MCF 10A (cell line): ENCODE data around the gene TBC1D3B. TPM values are rescaled to one million over a fixed set of nuclear protein-coding genes. Genes with fewer than 3 reads are reported as not detected.

Experiments used
- BruUV-seq: library from RNA; stranded (reverse); fragments of 400-500 nt; replicated peaks from 2 replicates; lab custom pipeline; 2021; lab: Mats Ljungman, UMichigan
- CTCF ChIA-PET: fragments of 300-600 bp; sonication (Branson Sonifier 250); formaldehyde crosslinking; extraction: SDS; loops from one replicate; lab custom pipeline; 2021; ENCODE audit warnings: antibody characterized with exemption, inconsistent platforms; lab: Yijun Ruan, JAX
- POLR2A ChIA-PET: fragments of 300-600, 350-650 bp; sonication (Branson Sonifier 250); formaldehyde crosslinking; extraction: SDS; loops from one replicate; lab custom pipeline; 2020; ENCODE audit warnings: antibody characterized with exemption, inconsistent platforms; lab: Yijun Ruan, JAX
- DNase-seq: peaks from one replicate; pipeline ENCODE4 v3.0.0-alpha.2; 2018; ENCODE audit not compliant: unreplicated experiment
- H3K27ac Mint-ChIP-seq: one replicate; pipeline ENCODE4 v1.8.0; 2022; ENCODE audit warnings: mild to moderate bottlenecking, low read depth, mixed read lengths; ENCODE audit not compliant: unreplicated experiment
- H3K27me3 Mint-ChIP-seq: one replicate; pipeline ENCODE4 v1.8.0; 2022; ENCODE audit warnings: mixed read lengths; ENCODE audit not compliant: insufficient read depth, unreplicated experiment
- H3K36me3 Mint-ChIP-seq: one replicate; pipeline ENCODE4 v1.8.0; 2022; ENCODE audit warnings: mild to moderate bottlenecking, moderate library complexity, mixed read lengths; ENCODE audit not compliant: insufficient read depth, unreplicated experiment
- H3K4me1 Mint-ChIP-seq: one replicate; pipeline ENCODE4 v1.8.0; 2022; ENCODE audit warnings: mixed read lengths; ENCODE audit not compliant: insufficient read depth, unreplicated experiment
- H3K4me3 Mint-ChIP-seq: one replicate; pipeline ENCODE4 v1.8.0; 2022; ENCODE audit warnings: mild to moderate bottlenecking, moderate library complexity, mixed read lengths; ENCODE audit not compliant: unreplicated experiment
- H3K9me3 Mint-ChIP-seq: one replicate; pipeline ENCODE4 v1.8.0; 2022; ENCODE audit warnings: mixed read lengths; ENCODE audit not compliant: unreplicated experiment
- intact Hi-C: fragments of 100-400 bp; cut with micrococcal nuclease; formaldehyde crosslinking; loops from 2 replicates; pipeline ENCODE4 v1.14.1; 2022
- total RNA-seq: library from RNA; stranded (reverse); gene quantifications from 2 replicates; pipeline ENCODE4 v1.2.3, GENCODE V29; 2022
- TF ChIP-seq, protein P1 (sequence below): fragments of 200-600 bp; IDR thresholded peaks from one replicate; pipeline ENCODE4 v1.8.0; 2022; ENCODE audit warnings: antibody characterized with exemption, mild to moderate bottlenecking; ENCODE audit not compliant: unreplicated experiment

TBC1D3B gene
- total RNA-seq, 1 experiment from 2014 or later, result 12.5 TPM

DNA sequence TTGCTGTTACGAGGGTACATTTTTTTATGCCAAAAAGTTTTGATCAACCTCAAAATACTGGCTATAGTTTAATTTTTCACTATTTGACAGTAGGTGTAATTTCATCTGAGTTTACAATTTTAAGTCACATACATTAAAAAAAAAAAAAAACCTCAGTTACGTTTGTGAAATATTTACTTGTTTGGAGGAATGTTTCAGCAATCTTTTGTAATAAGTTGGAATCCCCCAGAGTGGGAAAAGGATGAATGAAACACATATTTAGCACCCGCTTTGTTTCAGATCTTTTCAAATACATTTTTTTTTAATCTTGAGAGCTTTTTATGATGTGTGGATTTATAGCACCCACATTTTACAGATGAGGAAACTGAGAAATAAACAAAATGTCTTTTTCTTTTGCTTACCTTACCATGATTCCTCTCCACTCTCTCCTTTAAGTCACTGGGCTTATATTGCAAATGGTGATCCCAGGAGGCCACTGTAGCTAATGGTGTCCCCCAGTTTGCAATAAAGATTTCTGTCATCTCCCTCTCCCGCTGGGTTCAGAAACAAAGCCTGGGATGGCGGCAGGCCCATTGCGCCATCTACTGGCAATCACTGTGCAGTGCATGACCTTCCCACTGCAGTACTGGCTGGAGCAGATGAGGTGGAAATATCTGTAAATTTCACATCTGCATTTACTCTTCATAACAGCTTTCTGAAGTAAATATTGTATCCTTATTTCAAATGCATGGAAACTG is 27.7 kb downstream of the TBC1D3B start:
- Mint-ChIP-seq H3K27ac (no peak overlapping the region), H3K36me3 (no peaks in the 10 kb centered on the region), H3K4me1 (peaks cover 10% of the 10 kb centered on the region), H3K4me3 (no peak overlapping the region), H3K27me3 (peaks cover 77% of the 10 kb centered on the region), H3K9me3 (no peaks in the 10 kb centered on the region)
- POLR2A ChIA-PET, result interaction anchor here (0.6 to 1.9 kb wide), 9 partner anchors 34 to 338 kb away, joined by 3 to 4 read pairs (median 3); partner anchors contain the start of gene ZNHIT3
- CTCF ChIA-PET, result interaction anchor here (0.6 to 11.6 kb wide), 58 partner anchors 10 to 606 kb away, joined by 3 to 284 read pairs (median 5); partner anchors contain the start of genes CCL14, CCL15, CCL4L2 and RDM1
- DNase-seq, result peak; percentile 72
- intact Hi-C loops, result loop anchor here (1.0 kb wide), 3 partner anchors 179 to 299 kb away; no protein-coding TSS in a partner anchor
- TF ChIP-seq, protein P1, sequence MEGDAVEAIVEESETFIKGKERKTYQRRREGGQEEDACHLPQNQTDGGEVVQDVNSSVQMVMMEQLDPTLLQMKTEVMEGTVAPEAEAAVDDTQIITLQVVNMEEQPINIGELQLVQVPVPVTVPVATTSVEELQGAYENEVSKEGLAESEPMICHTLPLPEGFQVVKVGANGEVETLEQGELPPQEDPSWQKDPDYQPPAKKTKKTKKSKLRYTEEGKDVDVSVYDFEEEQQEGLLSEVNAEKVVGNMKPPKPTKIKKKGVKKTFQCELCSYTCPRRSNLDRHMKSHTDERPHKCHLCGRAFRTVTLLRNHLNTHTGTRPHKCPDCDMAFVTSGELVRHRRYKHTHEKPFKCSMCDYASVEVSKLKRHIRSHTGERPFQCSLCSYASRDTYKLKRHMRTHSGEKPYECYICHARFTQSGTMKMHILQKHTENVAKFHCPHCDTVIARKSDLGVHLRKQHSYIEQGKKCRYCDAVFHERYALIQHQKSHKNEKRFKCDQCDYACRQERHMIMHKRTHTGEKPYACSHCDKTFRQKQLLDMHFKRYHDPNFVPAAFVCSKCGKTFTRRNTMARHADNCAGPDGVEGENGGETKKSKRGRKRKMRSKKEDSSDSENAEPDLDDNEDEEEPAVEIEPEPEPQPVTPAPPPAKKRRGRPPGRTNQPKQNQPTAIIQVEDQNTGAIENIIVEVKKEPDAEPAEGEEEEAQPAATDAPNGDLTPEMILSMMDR, result peak; percentile 99
- no TSS peak for BruUV-seq

DNA sequence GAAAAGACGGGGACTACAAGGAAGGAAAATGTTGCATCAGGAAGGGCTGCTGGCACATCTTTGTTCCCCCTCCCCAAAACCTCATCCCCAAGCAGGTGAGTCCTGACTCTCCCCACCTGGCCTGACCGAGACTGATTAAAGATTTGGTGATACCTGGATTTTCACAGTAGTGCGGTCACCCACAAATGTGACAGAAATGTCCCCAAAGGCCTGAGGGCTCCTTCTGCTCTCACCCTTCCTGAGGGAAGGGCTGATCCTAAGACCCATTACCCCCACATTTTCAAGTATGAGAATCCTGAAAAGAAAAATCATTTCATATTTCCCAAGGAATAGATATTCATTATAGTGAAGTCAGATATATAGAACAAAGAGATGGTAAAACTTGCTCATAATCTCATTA is 28.8 kb downstream of the TBC1D3B start:
- no peak overlapping the region for H3K4me3 Mint-ChIP-seq
- POLR2A ChIA-PET, result interaction anchor here (0.8 to 1.8 kb wide), 2 partner anchors 174 to 175 kb away, joined by 3 to 4 read pairs; no protein-coding TSS in a partner anchor
- BruUV-seq, result no TSS peak
- H3K27me3 Mint-ChIP-seq, result peaks cover 65% of the 10 kb centered on the region
- no peaks in the 10 kb centered on the region for H3K9me3 Mint-ChIP-seq
- H3K4me1 Mint-ChIP-seq, result peaks cover 10% of the 10 kb centered on the region
- intact Hi-C loops, result no loop called here
- no peak overlapping the region for H3K27ac Mint-ChIP-seq
- DNase-seq, result no peak
- TF ChIP-seq, protein P1, result no peak
- CTCF ChIA-PET, result interaction anchor here (0.9 to 11.6 kb wide), 10 partner anchors 9 to 231 kb away, joined by 4 to 284 read pairs (median 10); no protein-coding TSS in a partner anchor
- H3K36me3 Mint-ChIP-seq, result no peaks in the 10 kb centered on the region

DNA sequence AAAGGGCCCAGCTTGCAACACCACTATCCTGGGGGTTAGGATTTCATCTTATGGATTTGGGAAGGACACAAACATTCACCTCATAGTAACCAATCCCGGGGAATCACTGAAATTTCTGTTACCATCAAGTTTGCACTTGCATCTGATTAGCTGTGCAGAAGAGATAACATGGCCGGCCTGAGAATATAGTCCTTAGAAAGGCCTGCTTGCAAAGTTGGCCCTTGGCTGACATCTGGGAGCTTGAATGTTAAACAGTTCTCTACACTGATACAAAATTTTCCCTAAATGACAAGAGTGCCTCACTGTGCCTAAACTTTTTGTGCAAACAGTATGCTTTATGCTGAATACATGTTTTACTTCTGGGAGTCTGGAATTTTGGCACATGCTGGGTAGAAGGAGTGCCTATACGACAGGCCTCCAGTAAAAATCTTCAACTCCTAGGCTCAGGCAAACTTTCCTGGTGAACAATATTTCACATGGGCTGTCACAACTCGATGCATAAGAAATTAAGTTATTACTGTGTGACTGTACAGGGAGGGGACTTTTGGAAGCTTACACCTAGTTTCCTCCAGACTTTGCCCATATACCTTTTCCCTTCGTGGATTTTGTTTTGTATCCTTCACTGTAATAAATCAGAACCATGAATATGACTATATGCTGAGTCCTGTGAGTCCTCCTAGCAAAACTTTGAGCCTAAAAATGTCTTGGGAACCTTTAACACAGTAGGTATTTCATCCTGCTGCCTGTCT is 31.3 kb downstream of the TBC1D3B start:
- CTCF ChIA-PET, result interaction anchor here (0.7 to 11.6 kb wide), 6 partner anchors 9 to 197 kb away, joined by 3 to 284 read pairs (median 6); no protein-coding TSS in a partner anchor
- POLR2A ChIA-PET, result no interaction called here
- H3K27ac Mint-ChIP-seq, result no peak overlapping the region
- intact Hi-C loops, result no loop called here
- BruUV-seq, result no TSS peak
- no peak for DNase-seq
- TF ChIP-seq, protein P1, result no peak
- H3K4me3 Mint-ChIP-seq, result no peak overlapping the region
- peaks cover 10% of the 10 kb centered on the region for H3K4me1 Mint-ChIP-seq
- no peaks in the 10 kb centered on the region for H3K36me3 Mint-ChIP-seq
- peaks cover 58% of the 10 kb centered on the region for H3K27me3 Mint-ChIP-seq
- H3K9me3 Mint-ChIP-seq, result no peaks in the 10 kb centered on the region

DNA sequence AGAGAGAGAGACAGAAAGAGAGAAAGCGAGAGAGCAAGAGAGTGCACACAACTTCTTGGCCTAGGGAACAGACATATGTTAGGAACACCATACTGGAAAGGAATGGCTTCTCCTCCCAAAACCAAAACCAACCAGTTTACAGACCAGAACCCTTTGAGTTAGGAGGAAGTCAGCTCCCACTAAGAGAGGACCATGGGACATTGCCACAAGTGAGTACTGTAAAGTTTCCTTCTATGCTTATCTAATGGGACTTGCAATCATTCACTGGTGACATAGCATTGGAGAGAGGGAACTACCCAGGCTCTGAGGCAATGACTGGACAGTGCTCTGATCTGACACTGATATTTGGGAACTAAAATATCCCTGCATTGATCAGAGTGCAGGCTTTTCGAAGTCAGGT is 32.4 kb downstream of the TBC1D3B start:
- ChIA-PET POLR2A (no interaction called here), CTCF (interaction anchor here (0.9 to 11.6 kb wide), 5 partner anchors 13 to 197 kb away, joined by 3 to 284 read pairs (median 3); no protein-coding TSS in a partner anchor)
- Mint-ChIP-seq H3K36me3 (no peaks in the 10 kb centered on the region), H3K4me3 (no peak overlapping the region), H3K27me3 (peaks cover 47% of the 10 kb centered on the region), H3K27ac (no peak overlapping the region), H3K4me1 (peaks cover 4% of the 10 kb centered on the region), H3K9me3 (no peaks in the 10 kb centered on the region)
- no TSS peak for BruUV-seq
- no peak for DNase-seq
- TF ChIP-seq, protein P1, result no peak
- intact Hi-C loops, result no loop called here
